NCI-H1105 treated with DMSO at 0.1 percent for 48 hours (cell line): ENCODE measurements around the gene MGAT4B.

Source experiments
- DNase-seq: peaks from one replicate; lab custom pipeline; 2025; lab: John Stamatoyannopoulos, UW

MGAT4B gene

DNA sequence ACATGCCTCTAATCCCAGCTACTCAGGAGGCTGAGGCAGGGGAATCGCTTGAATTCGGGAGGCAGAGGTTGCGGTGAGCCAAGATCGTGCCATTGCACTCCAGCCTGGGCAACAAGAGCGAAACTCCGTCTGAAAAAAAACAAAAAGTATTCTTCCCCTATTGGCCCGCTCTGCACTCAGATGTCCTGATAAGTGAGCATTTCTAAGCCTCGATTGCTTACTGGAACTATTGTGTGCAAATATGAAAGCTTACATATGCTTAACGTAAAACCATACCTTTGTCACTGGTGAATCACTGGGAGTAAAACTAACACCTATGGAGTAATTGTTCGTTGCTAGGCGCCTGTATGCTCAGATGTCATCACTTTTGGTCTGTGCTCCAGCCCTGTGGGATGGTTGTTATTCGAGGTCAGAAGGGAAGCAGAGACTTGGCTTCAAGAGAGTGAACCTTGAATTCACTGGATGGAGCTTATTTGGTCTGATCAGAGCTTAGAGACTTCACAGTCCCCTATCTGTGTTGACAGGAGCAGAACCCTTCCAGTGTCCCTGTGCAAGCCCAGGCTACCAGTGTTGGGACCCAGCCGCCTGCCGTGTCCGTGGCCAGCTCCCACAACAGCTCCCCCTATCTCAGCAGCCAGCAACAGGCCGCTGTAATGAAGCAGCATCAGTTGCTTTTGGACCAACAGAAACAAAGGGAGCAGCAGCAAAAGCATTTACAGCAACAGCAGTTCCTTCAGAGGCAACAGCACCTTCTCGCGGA lies 38.2 kb downstream of the MGAT4B start:
- no peak for DNase-seq

DNA sequence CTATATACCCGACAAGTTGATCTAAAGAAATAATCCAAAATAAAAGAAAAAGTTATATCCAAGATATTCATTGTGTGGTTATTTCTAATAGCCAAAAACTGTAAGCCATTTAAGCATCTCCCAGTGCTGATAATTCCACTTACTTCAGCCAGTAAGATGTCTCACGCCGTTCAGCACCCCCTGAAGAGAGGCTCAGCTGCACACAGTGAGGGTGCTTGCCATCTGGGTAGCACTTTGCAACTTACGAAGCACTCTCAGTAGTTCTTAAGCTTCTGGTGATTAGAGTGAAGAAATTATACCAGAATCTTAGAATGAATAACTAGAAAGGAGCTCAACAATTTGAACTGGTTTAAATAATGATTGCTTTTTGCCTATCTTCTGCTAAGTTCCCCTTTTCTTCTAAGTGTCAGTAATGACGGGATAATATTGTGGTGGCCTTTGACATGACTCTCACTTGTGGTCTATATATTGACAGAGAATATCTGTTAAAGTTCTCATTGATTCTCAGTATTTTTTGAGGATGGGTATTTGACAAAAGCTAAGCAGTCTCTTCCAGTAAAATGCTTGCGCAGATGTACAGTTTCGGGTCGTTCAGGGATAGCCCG lies 39.1 kb downstream of the MGAT4B start:
- no peak for DNase-seq

DNA sequence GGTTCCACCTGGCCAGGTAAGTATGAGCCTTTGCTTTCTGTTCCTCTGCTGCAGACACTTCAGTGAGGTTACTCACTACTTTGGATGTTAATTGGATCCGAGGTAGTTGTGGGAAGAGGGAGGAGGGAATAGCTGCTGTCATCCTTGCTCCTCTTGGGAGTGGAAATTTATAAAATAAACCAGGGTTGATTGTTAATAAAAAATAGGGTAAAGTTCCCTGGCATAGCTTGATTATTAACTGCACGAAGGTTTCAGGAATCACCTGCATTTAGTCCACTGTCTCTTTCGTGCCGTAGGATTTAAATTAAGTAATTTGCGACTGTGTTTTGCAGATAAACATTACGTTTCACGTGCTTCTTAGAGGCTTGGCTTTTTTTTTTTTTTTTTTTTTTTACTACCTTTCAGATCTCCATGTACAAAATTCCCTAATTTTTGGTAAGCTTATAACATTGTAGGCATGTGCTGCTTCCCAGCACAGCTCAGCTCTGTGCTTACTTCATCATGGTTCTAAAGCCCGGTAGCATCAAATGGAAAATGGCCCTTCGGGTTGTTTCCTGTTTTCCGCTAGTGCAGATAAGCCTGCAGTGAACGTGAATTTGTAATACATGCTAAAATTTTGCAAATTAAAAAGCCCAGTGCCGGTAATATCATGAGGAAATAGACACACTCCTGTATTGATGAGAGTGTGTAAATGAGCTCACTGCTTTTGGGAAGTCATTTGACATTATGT lies 39.8 kb downstream of the MGAT4B start:
- DNase-seq, result no peak

DNA sequence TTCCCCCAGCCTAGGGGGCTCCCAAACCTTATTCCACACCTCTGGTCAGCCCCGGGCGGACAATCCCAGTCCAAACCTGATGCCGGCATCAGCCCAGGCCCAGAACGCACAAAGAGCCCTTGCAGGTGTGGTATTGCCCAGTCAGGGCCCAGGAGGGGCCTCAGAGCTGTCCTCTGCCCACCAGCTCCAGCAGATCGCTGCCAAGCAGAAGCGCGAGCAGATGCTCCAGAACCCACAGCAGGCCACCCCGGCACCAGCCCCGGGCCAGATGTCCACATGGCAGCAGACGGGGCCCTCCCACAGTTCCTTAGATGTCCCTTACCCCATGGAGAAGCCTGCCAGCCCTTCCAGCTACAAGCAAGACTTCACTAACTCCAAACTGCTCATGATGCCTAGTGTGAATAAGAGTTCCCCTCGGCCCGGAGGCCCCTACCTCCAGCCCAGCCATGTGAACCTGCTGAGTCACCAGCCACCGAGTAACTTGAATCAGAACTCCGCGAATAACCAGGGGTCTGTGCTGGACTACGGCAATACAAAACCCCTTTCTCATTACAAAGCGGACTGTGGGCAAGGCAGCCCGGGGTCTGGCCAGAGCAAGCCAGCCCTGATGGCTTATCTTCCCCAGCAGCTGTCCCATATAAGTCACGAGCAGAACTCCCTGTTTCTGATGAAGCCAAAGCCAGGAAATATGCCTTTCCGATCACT lies 40.5 kb downstream of the MGAT4B start:
- no peak for DNase-seq

DNA sequence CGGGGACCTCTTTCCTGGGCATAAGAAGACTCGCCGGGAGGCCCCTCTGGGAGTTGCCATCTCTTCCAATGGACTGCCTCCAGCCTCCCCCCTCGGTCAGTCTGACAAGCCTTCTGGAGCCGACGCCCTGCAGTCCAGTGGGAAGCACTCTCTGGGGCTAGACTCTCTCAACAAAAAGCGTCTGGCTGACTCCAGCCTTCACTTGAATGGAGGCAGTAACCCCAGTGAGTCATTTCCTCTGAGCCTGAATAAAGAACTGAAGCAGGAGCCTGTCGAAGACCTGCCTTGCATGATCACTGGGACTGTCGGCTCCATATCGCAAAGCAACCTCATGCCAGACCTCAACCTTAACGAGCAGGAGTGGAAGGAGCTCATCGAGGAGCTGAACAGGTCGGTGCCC lies 41.3 kb downstream of the MGAT4B start:
- DNase-seq, result no peak

DNA sequence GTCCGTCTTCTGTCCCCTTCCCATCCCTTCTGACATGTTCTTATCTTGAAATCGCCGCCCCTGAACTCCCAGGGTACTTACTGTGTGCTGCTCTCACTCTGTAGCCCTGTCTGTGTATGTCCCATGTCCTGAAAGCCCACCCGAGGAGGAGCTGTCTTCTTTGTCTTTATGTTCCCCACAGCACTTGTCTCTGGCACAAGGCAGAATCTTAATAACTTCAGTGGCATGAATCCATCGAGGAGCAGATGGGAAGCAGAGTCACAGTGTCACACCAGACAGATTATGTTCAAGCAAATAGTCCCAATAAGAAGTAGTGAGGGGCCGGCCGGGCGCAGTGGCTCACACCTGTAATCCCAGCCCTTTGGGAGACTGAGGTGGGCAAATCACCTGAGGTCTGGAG lies 42.6 kb downstream of the MGAT4B start:
- no peak for DNase-seq

DNA sequence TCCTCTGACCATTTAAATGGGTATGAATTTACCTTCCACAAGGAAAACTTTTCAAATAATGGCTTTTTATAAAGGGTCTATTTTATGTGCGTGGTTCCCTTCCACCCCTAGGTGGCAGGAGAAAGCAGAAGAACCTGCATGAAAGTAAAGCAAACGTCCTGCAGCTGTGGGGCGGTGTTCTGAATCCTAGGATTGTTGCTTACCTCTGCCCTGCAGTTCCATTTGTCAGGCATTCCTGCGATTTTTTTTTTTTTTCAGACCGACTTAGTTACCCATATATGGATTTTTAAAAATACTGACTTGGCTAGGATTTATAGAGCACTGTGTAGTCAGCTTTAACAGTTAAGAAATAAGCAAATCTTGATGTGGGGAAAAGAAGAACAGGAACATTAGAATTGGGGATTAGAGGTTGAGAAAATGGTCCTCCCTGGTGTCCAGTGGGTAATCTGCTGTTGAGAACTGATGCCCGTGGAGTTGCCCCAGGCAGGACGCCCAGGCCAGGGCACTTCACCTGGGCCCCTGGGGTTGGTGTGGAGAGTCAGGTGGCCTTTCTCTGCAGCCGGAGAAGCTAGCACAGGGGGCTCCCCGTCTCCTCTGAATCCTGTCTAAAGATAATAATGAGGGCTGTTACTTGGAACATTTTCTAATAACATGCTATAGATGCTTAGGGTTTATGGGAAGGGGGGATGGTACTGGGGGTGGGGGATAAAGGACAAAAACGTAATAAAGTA lies 43.3 kb downstream of the MGAT4B start:
- peak; percentile 48 for DNase-seq

DNA sequence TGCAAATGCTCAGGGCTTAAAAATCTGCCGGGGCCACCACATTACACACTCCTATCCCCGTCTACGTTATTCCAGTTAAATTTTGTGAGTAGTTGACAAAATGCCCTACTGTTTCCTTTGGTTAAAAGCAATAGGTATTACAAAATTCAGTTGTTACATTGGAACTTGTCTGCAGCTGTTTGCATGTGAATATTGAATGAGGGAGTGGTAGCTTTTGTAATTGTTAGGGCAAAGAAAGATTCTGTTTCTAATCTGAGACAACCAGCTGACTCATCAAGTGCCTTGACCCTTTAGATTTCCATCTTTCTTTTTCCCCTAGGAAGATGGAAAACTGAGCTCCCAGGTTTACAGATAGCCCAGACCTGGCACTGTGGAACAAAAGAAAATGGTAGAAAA lies 43.9 kb downstream of the MGAT4B start:
- no peak for DNase-seq

DNA sequence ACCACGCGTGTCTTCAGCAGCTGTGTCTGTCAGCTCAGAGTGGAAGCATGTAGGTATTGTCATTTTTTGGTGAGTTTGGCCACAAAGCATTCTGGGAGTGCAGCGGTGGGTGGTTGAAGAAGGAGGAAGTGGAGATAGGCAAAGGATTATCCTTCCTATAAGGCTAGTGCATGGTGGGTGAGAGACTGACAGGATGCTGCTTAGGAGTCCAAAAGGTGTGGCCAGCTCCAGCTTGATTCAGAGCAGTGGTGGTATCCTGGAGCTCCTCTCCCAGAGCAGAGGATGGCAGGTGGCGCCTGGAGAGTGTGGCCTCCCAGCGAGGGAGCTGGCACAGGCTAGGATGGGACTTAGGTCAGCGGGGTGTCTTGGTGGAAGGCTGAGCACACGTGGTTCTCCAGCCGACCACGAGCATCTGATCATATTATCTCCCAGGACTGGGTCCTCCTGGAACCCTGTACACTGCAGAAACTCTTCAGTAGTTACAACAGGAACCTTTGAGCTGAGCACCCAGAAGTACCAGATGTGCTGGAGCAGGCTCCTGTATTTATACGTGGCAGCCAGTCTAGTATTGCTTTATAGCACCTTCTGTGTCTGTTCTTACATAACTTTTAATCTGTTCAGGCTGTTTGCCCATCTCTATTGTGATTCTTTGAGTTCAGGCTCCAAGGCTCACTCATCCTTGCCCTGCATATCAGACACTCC lies 44.4 kb downstream of the MGAT4B start:
- DNase-seq, result no peak

DNA sequence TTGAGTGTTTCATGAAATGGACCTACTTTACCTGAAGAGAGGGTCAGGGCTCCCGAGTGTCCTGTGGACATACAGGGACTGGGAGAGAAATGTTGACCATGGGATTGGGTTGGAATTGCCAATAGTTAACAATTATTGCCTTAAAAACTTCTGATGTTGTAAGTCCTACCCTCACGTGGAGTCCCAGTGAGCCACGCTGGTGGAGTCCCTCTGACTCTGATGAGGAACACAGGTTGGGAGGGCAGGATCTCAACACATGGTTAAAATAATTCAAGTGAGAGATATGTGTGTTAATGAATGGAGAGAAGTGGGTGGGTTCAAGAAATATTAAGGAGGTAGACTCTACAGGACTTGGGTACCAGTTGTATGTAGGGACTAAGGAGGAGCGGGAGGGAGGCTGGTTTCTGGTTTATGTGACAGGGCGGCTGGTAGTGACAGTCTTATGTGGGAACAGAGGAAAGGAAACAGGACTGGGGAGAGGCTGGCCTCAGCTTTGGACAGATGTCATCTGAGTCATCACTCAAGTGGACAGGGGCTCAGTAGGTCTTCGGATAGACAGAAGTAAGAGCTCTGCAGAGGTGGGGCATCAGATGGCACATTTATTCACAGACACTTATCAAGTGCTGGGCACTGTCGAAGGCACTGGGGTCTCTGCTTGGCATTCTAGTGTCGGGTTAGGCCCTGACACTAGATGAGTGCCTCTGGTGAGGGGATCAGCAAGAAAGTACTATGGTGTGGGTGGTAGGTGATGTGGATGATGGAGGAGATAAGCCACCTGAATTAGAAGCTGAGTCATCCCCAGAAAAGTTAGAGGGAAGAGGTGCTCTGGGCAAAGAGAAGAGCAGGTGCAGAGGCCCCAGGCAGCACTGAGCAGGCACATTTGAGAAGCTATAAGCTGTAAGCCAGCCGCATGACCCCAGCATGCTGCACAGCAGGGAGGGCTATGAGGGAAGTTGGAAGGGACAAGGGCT lies 46.8 kb downstream of the MGAT4B start:
- no peak for DNase-seq

DNA sequence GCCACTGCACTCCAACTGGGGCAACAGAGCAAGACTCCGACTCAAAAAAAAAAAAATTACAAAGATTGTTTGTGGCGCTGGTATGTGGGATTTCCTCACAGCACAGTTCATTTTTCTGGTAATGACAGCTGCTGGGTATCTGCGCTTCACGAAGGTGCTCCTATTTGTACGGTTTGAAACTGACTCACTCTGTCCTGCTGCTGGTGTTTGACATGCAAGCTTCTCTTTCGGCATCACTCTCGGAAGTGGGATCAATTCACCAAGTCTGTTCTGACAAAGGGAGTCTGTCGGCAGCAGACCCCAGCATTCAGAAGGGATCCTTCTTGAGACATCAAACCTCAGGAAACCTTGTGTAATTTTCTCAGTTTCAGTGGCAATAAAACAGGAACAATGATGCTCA lies 47.7 kb downstream of the MGAT4B start:
- DNase-seq, result no peak

DNA sequence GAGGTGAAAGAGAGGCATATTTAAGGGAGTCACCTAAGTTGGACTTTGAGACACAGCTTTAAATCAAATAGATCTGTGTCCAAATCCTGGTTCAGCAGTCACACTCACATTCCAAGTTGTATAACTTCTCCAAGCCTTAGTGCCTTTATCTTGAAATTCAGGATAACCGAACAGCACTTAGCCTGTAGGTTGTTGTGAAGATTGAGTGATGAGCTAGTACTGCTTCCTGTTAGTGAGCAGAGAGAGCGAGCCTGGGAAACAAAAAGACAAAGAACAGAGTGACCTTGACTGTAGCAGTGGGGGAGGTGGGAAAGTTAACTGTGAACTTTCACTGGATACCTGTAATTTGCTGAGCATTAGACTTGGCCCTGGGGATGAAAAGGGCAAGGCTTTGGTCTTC lies 51.6 kb downstream of the MGAT4B start:
- DNase-seq, result no peak

DNA sequence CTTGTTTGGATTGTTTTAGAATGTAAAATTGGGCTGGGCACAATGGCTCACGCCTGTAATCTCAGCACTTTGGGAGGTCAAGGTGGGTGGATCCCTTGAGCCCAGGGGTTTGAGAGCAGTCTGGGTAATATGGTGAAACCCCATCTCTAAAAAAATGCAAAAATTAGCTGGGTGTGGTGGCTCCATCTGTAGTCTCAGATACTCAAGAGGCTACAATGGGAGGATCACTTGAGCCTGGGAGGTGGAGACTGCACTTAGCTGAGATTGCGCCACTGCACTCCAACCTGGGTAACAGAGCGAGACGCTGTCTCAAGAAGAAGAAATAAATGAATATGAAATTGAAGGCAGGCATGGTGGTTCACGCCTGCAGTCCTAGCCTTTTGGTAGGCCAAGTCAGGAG lies 52.7 kb downstream of the MGAT4B start:
- DNase-seq, result no peak

DNA sequence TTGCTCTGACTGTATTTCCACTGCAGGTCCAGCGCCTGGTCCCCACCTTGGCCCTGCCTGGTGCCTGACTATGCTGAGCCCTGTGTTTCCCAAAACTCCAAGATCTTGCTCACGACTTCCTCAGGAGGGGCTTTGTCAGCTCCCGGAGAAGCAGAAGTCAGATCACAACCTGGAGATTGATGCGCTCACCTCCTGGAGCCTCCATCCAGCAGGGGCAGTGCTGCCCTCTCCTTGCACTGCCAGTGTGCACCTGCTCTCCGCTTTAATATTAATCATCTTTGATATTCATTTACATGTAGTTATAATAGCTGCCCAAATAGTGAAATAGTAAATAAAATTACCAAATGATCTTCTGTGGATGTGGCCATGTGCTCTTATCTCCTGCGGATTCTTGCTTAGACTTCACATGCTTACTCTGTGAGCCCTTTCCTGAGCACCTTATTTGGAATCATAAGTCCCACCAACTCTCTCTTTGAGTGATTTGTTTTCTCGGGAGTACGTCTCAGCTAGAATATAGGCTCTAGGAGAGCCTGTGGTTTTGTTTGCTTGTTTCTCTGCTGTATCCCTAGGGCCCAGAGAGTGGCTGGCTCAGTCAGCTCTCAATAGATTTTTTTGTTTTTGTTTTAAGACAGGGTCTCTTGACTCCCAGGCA lies 56.7 kb downstream of the MGAT4B start:
- no peak for DNase-seq

DNA sequence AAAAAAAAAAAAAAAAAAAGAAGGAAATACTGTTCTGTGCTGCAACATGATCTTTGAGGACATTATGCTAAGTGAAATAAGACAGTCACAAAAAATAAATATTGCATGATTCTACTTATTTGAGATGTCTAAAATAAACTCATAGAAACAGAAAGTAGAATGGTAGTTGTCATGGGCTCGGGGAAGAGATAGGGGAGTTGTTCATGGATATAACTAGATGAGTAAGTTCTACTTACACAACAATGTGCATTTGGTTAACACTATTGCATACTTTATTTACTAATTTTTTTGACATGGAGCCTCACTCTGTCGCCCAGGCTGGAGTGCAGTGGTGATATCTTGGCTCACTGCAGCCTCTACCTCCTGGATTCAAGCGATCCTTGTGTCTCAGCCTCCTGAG lies 58.9 kb downstream of the MGAT4B start:
- no peak for DNase-seq
